KMS-11 (cell line): ENCODE results near the gene NPFFR1.
A peak's percentile ranks its signal among the peaks of the same experiment; 100 is the strongest.

ENCODE experiments used
- H2AFZ ChIP-seq: fragments of 200-600 bp; sonication (generic); 2 replicates; pipeline ENCODE4 v1.6.1; 2016; ENCODE audit warnings: antibody characterized with exemption, mixed run types, low read depth
- H3K27ac ChIP-seq: fragments of 200-600 bp; sonication (generic); 2 replicates; pipeline ENCODE4 v1.6.1; 2016; ENCODE audit warnings: mild to moderate bottlenecking, mixed run types
- H3K27me3 ChIP-seq: fragments of 200-600 bp; sonication (generic); 2 replicates; pipeline ENCODE4 v1.6.1; 2017; ENCODE audit warnings: mild to moderate bottlenecking, low read depth, mixed run types, moderate library complexity; ENCODE audit not compliant: insufficient read depth
- H3K36me3 ChIP-seq: fragments of 200-600 bp; sonication (generic); 2 replicates; pipeline ENCODE4 v1.6.1; 2017; ENCODE audit warnings: mild to moderate bottlenecking, mixed run types; ENCODE audit not compliant: insufficient read depth
- H3K4me1 ChIP-seq: fragments of 200-600 bp; sonication (generic); 2 replicates; pipeline ENCODE4 v1.6.1; 2016; ENCODE audit warnings: mild to moderate bottlenecking, low read depth, mixed run types; ENCODE audit not compliant: poor library complexity, severe bottlenecking
- H3K4me2 ChIP-seq: fragments of 200-600 bp; sonication (generic); 2 replicates; pipeline ENCODE4 v1.7.0; 2016; ENCODE audit warnings: mild to moderate bottlenecking, mixed run types
- H3K4me3 ChIP-seq: fragments of 200-600 bp; sonication (generic); IDR thresholded peaks from 2 replicates; pipeline ENCODE4 v1.6.1; 2017; ENCODE audit warnings: low read depth, low read length, mixed read lengths; ENCODE audit not compliant: insufficient read depth
- H3K79me2 ChIP-seq: fragments of 200-600 bp; sonication (generic); 2 replicates; pipeline ENCODE4 v1.6.1; 2016; ENCODE audit warnings: low read depth, mixed run types; ENCODE audit not compliant: insufficient read depth
- H3K9ac ChIP-seq: fragments of 200-600 bp; sonication (generic); 2 replicates; pipeline ENCODE4 v1.6.1; 2016; ENCODE audit warnings: mild to moderate bottlenecking, mixed run types
- H4K20me1 ChIP-seq: fragments of 200-600 bp; sonication (generic); 2 replicates; pipeline ENCODE4 v1.6.1; 2016; ENCODE audit warnings: mild to moderate bottlenecking, mixed run types; ENCODE audit not compliant: insufficient read depth
- TF ChIP-seq, protein P1 (sequence below): fragments of 200-600 bp; sonication (generic); conservative IDR thresholded peaks from 2 replicates; pipeline ENCODE4 v1.6.1; 2017; ENCODE audit warnings: low read depth, mild to moderate bottlenecking, antibody characterized with exemption, low read length, moderate library complexity, mixed read lengths

NPFFR1 gene

DNA sequence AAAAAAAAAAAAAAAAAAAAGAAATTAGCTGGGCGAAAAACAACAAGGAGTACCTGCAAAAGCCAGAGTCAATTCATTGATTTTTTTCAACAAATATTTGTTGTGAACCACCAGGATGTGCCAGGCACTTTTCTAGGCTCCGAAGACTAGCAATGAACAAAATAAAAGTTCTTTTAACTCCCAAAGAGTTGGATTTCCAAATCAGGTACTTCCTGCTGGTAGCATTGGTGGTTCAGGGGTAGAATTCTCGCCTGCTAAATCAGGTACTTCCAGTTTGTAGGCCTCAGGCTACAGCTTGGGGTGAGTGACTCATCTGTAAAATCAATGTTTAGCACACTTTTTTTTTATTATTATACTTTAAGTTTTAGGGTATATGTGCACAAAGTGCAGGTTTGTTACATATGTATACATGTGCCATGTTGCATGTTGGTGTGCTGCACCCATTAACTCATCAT lies 61.4 kb downstream of the NPFFR1 start:
- Histone ChIP-seq H3K36me3 (peaks cover 6% of the 10 kb centered on the region), H3K4me3 (no peak overlapping the region), H3K27ac (no peak overlapping the region), H3K27me3 (no peaks in the 10 kb centered on the region), H4K20me1 (peaks cover 14% of the 10 kb centered on the region), H3K9ac (no peak overlapping the region), H3K4me1 (peaks cover 60% of the 10 kb centered on the region), H3K79me2 (peaks cover 77% of the 10 kb centered on the region), H3K4me2 (no peak overlapping the region), H2AFZ (no peak overlapping the region)
- TF ChIP-seq, protein P1, sequence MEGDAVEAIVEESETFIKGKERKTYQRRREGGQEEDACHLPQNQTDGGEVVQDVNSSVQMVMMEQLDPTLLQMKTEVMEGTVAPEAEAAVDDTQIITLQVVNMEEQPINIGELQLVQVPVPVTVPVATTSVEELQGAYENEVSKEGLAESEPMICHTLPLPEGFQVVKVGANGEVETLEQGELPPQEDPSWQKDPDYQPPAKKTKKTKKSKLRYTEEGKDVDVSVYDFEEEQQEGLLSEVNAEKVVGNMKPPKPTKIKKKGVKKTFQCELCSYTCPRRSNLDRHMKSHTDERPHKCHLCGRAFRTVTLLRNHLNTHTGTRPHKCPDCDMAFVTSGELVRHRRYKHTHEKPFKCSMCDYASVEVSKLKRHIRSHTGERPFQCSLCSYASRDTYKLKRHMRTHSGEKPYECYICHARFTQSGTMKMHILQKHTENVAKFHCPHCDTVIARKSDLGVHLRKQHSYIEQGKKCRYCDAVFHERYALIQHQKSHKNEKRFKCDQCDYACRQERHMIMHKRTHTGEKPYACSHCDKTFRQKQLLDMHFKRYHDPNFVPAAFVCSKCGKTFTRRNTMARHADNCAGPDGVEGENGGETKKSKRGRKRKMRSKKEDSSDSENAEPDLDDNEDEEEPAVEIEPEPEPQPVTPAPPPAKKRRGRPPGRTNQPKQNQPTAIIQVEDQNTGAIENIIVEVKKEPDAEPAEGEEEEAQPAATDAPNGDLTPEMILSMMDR, result no peak

DNA sequence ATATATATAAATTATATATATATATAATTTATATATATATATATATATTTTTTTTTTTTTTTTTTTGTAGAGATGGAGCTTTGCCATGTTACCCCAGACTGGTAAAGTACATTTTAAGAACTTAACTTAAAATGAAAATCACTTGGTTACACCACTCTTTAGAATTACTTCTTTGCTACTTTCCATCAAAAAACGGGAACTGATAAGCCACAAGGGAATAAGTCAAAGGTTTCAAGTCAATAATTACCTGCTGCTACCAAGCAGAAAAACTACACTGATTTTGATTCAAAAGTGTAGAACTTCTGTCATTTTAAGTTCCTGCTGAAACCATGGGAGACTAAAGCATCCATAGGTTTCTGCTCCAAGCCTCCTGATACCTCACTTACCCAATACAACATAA lies 62.8 kb downstream of the NPFFR1 start:
- Histone ChIP-seq H3K4me3 (no peak overlapping the region), H3K27me3 (no peaks in the 10 kb centered on the region), H3K9ac (no peak overlapping the region), H3K27ac (no peak overlapping the region; the same call in 1 of the 2 replicates), H4K20me1 (peaks cover 13% of the 10 kb centered on the region), H3K36me3 (peaks cover 8% of the 10 kb centered on the region), H3K79me2 (peaks cover 66% of the 10 kb centered on the region), H3K4me2 (peak overlapping the region; percentile 49), H2AFZ (no peak overlapping the region), H3K4me1 (peaks cover 47% of the 10 kb centered on the region)
- TF ChIP-seq, protein P1, result no peak

DNA sequence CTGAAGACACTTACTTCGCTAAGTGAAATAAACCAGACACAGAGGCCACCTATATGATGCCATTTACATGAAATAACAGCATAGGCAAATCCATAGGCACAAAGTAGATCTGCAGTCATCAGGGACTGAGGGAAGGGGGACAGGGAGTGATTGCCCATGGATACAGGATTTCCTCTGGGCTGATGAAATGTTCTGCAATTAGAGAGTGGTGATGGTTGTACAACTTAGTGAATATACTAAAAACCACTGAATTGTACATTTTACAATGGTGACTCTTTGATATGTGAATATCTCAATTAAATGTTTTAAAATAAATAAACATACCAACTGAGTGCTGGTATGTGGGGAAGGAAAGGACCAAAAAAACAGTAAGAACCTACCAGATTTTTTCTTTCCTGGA lies 70.9 kb downstream of the NPFFR1 start:
- Histone ChIP-seq H2AFZ (no peak overlapping the region), H3K36me3 (peaks cover 19% of the 10 kb centered on the region), H3K4me1 (no peaks in the 10 kb centered on the region), H3K4me2 (no peak overlapping the region), H4K20me1 (peaks cover 3% of the 10 kb centered on the region; the same call in 1 of the 2 replicates), H3K9ac (no peak overlapping the region), H3K27me3 (no peaks in the 10 kb centered on the region), H3K27ac (no peak overlapping the region), H3K4me3 (no peak overlapping the region), H3K79me2 (peaks cover 7% of the 10 kb centered on the region; the same call in 1 of the 2 replicates)
- TF ChIP-seq, protein P1, result no peak

DNA sequence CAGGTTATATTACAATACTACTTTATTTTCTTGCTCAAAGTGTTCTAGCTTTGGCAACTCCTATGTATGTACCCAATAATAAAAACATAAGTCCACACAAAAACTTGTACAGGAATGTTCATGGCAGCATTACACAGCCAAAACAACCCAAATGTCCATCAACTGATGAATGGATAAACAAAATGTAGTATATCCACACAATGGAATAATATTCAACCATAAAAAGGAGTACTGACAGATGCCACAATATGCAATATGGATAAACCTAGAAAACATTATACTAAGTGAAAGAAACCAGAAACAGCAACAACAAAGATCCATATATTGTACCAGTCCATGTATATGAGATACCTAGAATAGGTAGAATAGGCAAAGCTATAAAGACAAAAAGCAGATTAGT lies 71.5 kb downstream of the NPFFR1 start:
- Histone ChIP-seq H2AFZ (no peak overlapping the region), H3K9ac (no peak overlapping the region), H3K4me1 (no peaks in the 10 kb centered on the region), H3K79me2 (peaks cover under 1% of the 10 kb centered on the region; the same call in 1 of the 2 replicates), H4K20me1 (peaks cover 3% of the 10 kb centered on the region; the same call in 1 of the 2 replicates), H3K4me3 (no peak overlapping the region), H3K4me2 (no peak overlapping the region), H3K27me3 (no peaks in the 10 kb centered on the region), H3K27ac (no peak overlapping the region), H3K36me3 (peaks cover 14% of the 10 kb centered on the region; the same call in 1 of the 2 replicates)
- TF ChIP-seq, protein P1, result no peak
